ENCODE results near the gene LYPD1. TPM values are rescaled to one million over a fixed set of nuclear protein-coding genes. Genes with fewer than 3 reads are reported as not detected.

LYPD1 gene
- total and polyA plus RNA-seq, 2 donors, result 5.1 to 14.2 TPM

- Histone ChIP-seq H3K27me3 (ENCODE audit: control insufficient read depth in 2 of 2, insufficient read depth in 1 of 2, low read length in 1 of 2) (no peaks in the 10 kb centered on the region), H3K9me3 (ENCODE audit: control insufficient read depth in 2 of 2, insufficient read depth in 1 of 2, low read length in 1 of 2) (no peaks in the 10 kb centered on the region), H3K4me3 (ENCODE audit: low read length in 2 of 2) (no peak overlapping the region), H3K4me1 (ENCODE audit: control insufficient read depth in 2 of 2, insufficient read depth in 2 of 2, low read length in 2 of 2) (no peaks in the 10 kb centered on the region), H3K36me3 (ENCODE audit: control insufficient read depth in 2 of 2, insufficient read depth in 2 of 2, low read length in 1 of 2) (no peaks in the 10 kb centered on the region), H3K27ac (ENCODE audit: low read depth in 1 of 2, low read length in 1 of 2) (no peak overlapping the region)
- no peak for DNase-seq (ENCODE audit: low read depth in 6 of 9, low spot score in 9 of 9)
- 85% methylated on average over 2 of the region's 2 CpGs for WGBS
These were observed 74.3 kb downstream of the LYPD1 start for GRCh38 chr2:132595693-132596092.

GRCh38 chr2:132595186-132595585 is 74.8 kb downstream of the LYPD1 start:
- no peaks in the 10 kb centered on the region for H3K4me1 ChIP-seq (ENCODE audit: control insufficient read depth in 2 of 2, insufficient read depth in 2 of 2, low read length in 2 of 2)
- H3K9me3 ChIP-seq (ENCODE audit: control insufficient read depth in 2 of 2, insufficient read depth in 1 of 2, low read length in 1 of 2), result no peaks in the 10 kb centered on the region
- H3K36me3 ChIP-seq (ENCODE audit: control insufficient read depth in 2 of 2, insufficient read depth in 2 of 2, low read length in 1 of 2), result no peaks in the 10 kb centered on the region
- WGBS, result 84% methylated on average over 6 of the region's 6 CpGs
- H3K27me3 ChIP-seq (ENCODE audit: control insufficient read depth in 2 of 2, insufficient read depth in 1 of 2, low read length in 1 of 2), result no peaks in the 10 kb centered on the region
- no peak overlapping the region for H3K27ac ChIP-seq (ENCODE audit: low read depth in 1 of 2, low read length in 1 of 2)
- no peak overlapping the region for H3K4me3 ChIP-seq (ENCODE audit: low read length in 2 of 2)
- DNase-seq (ENCODE audit: low read depth in 6 of 9, low spot score in 9 of 9), result no peak
